ENCODE results near the gene NINL.

The NINL gene

DNA sequence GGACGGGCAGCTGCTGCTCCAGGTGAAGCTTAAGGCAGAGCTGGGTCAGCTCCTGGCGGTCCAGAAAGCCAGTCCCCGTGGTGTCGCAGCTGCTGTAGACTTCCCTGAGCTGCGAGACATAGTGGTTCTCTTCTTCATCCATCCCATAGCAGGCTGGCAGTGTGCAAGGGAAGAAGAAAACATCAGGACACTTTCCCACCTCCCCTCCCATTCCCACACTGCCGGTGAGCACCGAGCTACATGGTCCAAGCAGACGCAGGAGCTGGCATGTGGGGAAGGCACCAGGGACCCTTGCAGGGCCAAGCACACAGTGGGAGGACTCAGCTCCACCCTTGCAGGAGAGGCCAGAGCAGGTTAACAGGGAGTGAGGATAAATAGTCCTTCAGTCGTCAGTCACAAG lies 58.9 kb downstream of the NINL start:
- TF ChIP-seq, protein P1, sequence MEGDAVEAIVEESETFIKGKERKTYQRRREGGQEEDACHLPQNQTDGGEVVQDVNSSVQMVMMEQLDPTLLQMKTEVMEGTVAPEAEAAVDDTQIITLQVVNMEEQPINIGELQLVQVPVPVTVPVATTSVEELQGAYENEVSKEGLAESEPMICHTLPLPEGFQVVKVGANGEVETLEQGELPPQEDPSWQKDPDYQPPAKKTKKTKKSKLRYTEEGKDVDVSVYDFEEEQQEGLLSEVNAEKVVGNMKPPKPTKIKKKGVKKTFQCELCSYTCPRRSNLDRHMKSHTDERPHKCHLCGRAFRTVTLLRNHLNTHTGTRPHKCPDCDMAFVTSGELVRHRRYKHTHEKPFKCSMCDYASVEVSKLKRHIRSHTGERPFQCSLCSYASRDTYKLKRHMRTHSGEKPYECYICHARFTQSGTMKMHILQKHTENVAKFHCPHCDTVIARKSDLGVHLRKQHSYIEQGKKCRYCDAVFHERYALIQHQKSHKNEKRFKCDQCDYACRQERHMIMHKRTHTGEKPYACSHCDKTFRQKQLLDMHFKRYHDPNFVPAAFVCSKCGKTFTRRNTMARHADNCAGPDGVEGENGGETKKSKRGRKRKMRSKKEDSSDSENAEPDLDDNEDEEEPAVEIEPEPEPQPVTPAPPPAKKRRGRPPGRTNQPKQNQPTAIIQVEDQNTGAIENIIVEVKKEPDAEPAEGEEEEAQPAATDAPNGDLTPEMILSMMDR (conservative IDR thresholded peaks at IDR 0.05; ENCODE audit: low read depth), result no peak
- CTCF ChIA-PET, result no interaction called here

DNA sequence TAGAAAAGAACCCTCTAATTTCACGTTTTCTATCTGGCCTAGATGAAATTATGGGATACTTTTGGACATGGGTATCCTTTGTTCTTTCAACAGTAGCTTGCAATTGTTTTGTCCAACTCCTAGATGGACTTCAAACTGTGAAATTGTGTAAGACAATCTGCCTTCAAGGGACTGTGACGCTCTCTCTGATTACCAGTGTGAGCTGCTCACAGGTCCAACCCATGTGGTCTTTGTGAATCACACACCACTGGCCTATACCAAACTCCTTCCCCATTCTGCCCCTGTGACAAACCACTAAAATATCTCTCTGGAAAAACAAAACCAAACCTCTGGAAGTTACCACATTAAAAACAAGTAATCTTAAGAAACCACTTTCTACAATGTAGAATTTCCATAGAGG lies 59.5 kb downstream of the NINL start:
- DNase-seq (ENCODE audit: low spot score), result peak; percentile 51
- no peak overlapping the region for H3K27ac ChIP-seq
- TF ChIP-seq, protein P1 (conservative IDR thresholded peaks at IDR 0.05; ENCODE audit: low read depth), result no peak
- CTCF ChIA-PET, result no interaction called here
- POLR2A ChIA-PET (ENCODE audit: low non-redundant PET), result no interaction called here

More for the DNA sequence above, 58.9 kb downstream of the NINL start:
- no peak overlapping the region for H3K27ac ChIP-seq
- POLR2A ChIA-PET (ENCODE audit: low non-redundant PET), result no interaction called here
- no peak for DNase-seq (ENCODE audit: low spot score)

DNA sequence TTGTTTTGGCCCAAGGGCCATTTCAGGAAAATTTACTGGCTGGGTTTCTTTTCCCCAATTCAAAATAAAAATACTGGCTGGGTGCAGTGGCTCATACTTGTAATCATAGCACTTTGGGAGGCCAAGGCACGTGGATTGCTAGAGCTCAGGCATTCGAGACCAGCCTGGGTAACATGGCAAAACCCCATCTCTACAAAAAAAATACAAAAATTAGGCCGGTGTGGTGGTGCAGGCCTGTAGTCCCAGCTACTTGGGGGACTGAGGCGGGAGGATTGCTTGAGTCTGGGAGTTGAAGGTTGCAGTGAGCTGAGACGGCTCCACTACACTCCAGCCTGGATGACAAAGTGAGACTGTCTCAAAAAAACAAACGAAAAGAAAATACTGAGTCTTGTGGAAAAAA lies 60.0 kb downstream of the NINL start:
- no peak overlapping the region for H3K27ac ChIP-seq
- ChIA-PET CTCF (no interaction called here), POLR2A (ENCODE audit: low non-redundant PET) (no interaction called here)
- TF ChIP-seq, protein P1 (conservative IDR thresholded peaks at IDR 0.05; ENCODE audit: low read depth), result no peak
- DNase-seq (ENCODE audit: low spot score), result no peak

DNA sequence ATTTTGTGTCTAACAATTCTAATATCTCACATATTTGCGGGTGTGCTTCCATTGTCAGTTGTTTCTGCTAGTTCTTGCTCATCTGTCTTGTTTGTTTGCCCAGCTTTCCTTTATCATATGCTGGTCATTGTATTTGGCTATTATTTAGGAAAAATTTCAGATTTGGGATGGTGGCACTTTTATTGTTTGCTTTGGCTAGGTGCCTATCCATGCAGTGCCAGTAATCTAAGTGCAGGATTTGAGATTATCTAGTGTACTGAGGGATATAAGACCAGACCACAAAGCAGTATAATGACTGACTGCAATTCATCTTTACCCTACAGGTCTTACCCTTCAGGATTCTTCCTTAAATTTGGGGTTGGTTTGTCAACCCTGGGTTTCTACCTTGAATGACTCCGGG lies 63.9 kb downstream of the NINL start:
- no peak for DNase-seq (ENCODE audit: low spot score)
- POLR2A ChIA-PET (ENCODE audit: low non-redundant PET), result no interaction called here
- TF ChIP-seq, protein P1 (conservative IDR thresholded peaks at IDR 0.05; ENCODE audit: low read depth), result no peak
- CTCF ChIA-PET, result interaction anchor here (1.2 kb wide), 1 partner anchor 11 kb away, joined by 4 read pairs; no protein-coding TSS in a partner anchor
- H3K27ac ChIP-seq, result no peak overlapping the region

DNA sequence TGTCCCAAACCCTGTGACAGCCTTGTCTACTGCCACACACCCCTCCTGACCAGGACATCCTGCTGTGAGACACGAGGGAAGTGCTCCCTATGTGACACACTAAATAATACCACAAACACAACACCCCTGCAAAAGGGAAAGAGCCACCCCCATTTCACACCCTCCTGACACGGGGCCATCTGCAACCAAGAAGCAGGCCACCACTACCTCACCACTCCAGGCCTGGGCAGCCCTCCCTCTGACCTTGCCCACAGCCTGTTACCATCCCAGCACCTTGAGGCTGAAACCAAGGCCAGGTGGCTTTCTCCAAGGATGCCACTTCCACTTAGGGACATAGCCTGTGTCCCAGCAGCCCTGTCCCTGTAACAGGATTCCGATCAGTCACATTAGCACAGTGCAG lies 68.2 kb downstream of the NINL start:
- DNase-seq (ENCODE audit: low spot score), result no peak
- no peak overlapping the region for H3K27ac ChIP-seq
- POLR2A ChIA-PET (ENCODE audit: low non-redundant PET), result no interaction called here
- CTCF ChIA-PET, result interaction anchor here (0.7 kb wide), 1 partner anchor 23 kb away, joined by 4 read pairs; no protein-coding TSS in a partner anchor
- TF ChIP-seq, protein P1 (conservative IDR thresholded peaks at IDR 0.05; ENCODE audit: low read depth), result no peak

DNA sequence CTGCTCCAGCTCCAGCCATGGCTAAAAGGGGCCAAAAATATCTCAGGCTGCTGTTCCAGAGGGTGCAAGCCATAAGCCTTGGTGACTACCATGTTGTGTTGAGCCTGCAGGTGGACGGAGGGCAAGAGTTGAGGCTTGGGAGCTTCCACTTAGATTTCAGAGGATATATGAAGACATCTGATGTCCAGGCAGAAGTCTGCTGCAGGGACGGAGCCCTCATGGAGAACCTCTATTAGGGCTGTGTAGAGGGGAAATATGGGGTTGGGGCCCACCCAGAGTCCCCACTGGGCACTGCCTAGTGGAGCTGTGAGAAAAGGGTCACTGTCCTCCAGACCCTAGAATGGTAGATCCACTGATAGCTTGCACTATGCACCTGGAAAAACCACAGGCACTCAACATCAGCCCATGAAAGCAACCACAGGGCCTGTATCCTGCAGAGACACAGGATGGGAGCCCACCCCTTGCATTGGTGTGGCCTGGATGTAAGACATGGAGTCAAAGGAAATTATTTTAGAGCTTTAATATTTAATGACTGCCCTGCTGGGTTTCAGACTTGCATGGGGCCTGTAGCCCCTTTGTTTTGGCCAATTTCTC lies 70.5 kb downstream of the NINL start:
- H3K27ac ChIP-seq, result no peak overlapping the region
- TF ChIP-seq, protein P1 (conservative IDR thresholded peaks at IDR 0.05; ENCODE audit: low read depth), result no peak
- DNase-seq (ENCODE audit: low spot score), result no peak
- POLR2A ChIA-PET (ENCODE audit: low non-redundant PET), result no interaction called here
- CTCF ChIA-PET, result no interaction called here

Measured in RWPE1 (cell line).